Uterus (tissue), 2 donors: ENCODE data around the gene AMBP.

Source experiments
- CTCF ChIP-seq, 4 experiments: fragments of 200-600 bp in 2 of 4; fragments of 450-650 bp in 2 of 4; sonication (generic) in 2 of 4; IDR thresholded peaks; one replicate each; pipeline ENCODE4 v1.5.1; 2016 to 2019; ENCODE audit warnings: antibody characterized with exemption in 4 of 4, mild to moderate bottlenecking in 2 of 4, moderate library complexity in 1 of 4
- POLR2A ChIP-seq, 2 donors: fragments of 450-650 bp; IDR thresholded peaks; one replicate each; pipeline ENCODE4 v1.6.1; 2016; ENCODE audit warnings: antibody characterized with exemption in 2 of 2, mild to moderate bottlenecking in 1 of 2, moderate library complexity in 1 of 2

DNA sequence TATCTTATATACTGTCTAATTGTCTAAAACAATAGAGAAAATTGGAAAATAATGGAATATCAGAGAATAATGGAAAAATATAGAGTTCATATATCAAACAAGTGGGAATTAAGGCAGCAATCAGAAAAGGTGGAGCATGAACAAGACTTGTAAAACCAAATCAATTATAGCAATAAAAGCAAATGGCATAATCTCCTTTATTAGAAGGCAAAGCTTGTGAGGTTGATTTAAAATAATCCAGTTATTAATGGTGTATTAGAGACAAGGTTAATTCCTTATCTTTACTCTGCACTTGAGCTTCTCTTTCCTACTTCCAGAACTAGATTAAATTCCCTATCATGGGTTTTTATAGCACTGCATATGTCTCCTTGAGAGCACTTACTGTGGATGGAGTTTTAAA lies 64.1 kb downstream of the AMBP start:
- TF ChIP-seq CTCF (IDR thresholded peaks at IDR 0.05) (no peak), POLR2A (IDR thresholded peaks at IDR 0.05) (no peak)
